H1 (cell line): ENCODE measurements around the gene PRRC2C. TPM values are rescaled to one million over a fixed set of nuclear protein-coding genes. Genes with fewer than 3 reads are reported as not detected.

Experiments used
- CTCF ChIA-PET: fragments of 300-600 bp; sonication (Branson Sonifier 250); formaldehyde crosslinking; loops from one replicate; lab custom pipeline; 2021; ENCODE audit not compliant: partially characterized antibody; lab: Charles Lee
- POLR2A ChIA-PET: fragments of 300-600 bp; sonication (Branson Sonifier 250); formaldehyde crosslinking; loops from one replicate; lab custom pipeline; 2021; ENCODE audit warnings: inconsistent platforms; ENCODE audit not compliant: partially characterized antibody; lab: Charles Lee
- DNase-seq, 2 experiments: peaks; one replicate each; pipeline versions ENCODE4 v3.0.0 to v3.0.0-alpha.2; 2010 to 2022; ENCODE audit warnings: low spot score in 2 of 2, low read depth in 1 of 2, mixed read lengths in 1 of 2
- FAIRE-seq: peaks from 2 replicates; lab custom pipeline; 2011; peaks lifted over from hg19 to GRCh38; lab: Jason Lieb, UNC
- H2AFZ ChIP-seq: 2 replicates; pipeline ENCODE4 v1.8.1; 2012; ENCODE audit warnings: low read length, inconsistent platforms
- H2AK5ac ChIP-seq: 2 replicates; pipeline ENCODE4 v1.6.1; 2013; ENCODE audit warnings: low read depth, low read length
- H2BK120ac ChIP-seq: replicated peaks from 2 replicates; pipeline ENCODE3; 2013; ENCODE audit warnings: low read depth, low read length, inconsistent platforms
- H2BK12ac ChIP-seq: 2 replicates; pipeline ENCODE4 v1.6.1; 2013; ENCODE audit warnings: low read depth, low read length
- H2BK15ac ChIP-seq: 2 replicates; pipeline ENCODE4 v1.6.1; 2013; ENCODE audit warnings: low read length
- H2BK20ac ChIP-seq: 2 replicates; pipeline ENCODE4 v1.6.1; 2013; ENCODE audit warnings: low read length
- H2BK5ac ChIP-seq: 2 replicates; pipeline ENCODE4 v1.6.1; 2013; ENCODE audit warnings: low read depth, low read length
- H3K14ac ChIP-seq: 2 replicates; pipeline ENCODE4 v1.6.1; 2013; ENCODE audit warnings: inconsistent platforms; ENCODE audit not compliant: insufficient read length
- H3K18ac ChIP-seq: 2 replicates; pipeline ENCODE4 v1.6.1; 2013; ENCODE audit warnings: low read length; ENCODE audit errors: extremely low read depth
- H3K23ac ChIP-seq: 2 replicates; pipeline ENCODE4 v1.6.1; 2013; ENCODE audit warnings: inconsistent platforms; ENCODE audit not compliant: insufficient read length
- H3K23me2 ChIP-seq: 2 replicates; pipeline ENCODE4 v1.6.1; 2013; ENCODE audit warnings: low read depth, low read length
- H3K27ac ChIP-seq: 2 replicates; pipeline ENCODE4 v1.6.1; 2011; ENCODE audit warnings: low read depth, low read length, inconsistent platforms
- H3K27me3 ChIP-seq, 4 experiments: replicated peaks in 1 of 4; 1 replicate in 1 of 4; 2 replicates in 3 of 4; pipeline versions ENCODE4 v1.6.1 to v1.8.1; 2011 to 2013; ENCODE audit warnings: low read length in 3 of 4, mild to moderate bottlenecking in 3 of 4, inconsistent platforms in 2 of 4, mixed read lengths in 2 of 4, moderate library complexity in 1 of 4; ENCODE audit not compliant: control insufficient read depth in 3 of 4, insufficient read depth in 3 of 4; ENCODE audit errors: extremely low read depth in 1 of 4
- H3K36me3 ChIP-seq, 4 experiments: 2 replicates each; pipeline versions ENCODE4 v1.6.1 to v1.8.1; 2011 to 2013; ENCODE audit warnings: mild to moderate bottlenecking in 4 of 4, low read length in 3 of 4, moderate library complexity in 2 of 4, control low read depth in 1 of 4, inconsistent platforms in 1 of 4; ENCODE audit not compliant: insufficient read depth in 4 of 4, control insufficient read depth in 2 of 4
- H3K4ac ChIP-seq: replicated peaks from 2 replicates; pipeline ENCODE3; 2013; ENCODE audit warnings: low read length, low read depth, mixed read lengths, inconsistent platforms; ENCODE audit not compliant: insufficient read length
- H3K4me1 ChIP-seq, 4 experiments: replicated peaks in 1 of 4; 1 replicate in 1 of 4; 2 replicates in 3 of 4; pipeline versions ENCODE4 v1.6.1 to v1.8.1; 2011 to 2013; ENCODE audit warnings: low read length in 3 of 4, inconsistent platforms in 2 of 4, mixed read lengths in 1 of 4; ENCODE audit not compliant: insufficient read depth in 4 of 4, control insufficient read depth in 3 of 4
- H3K4me2 ChIP-seq, 2 experiments: 2 replicates each; pipeline versions ENCODE4 v1.6.1 to v1.8.1; 2011 to 2013; ENCODE audit warnings: low read depth in 2 of 2, low read length in 2 of 2, control low read depth in 1 of 2, inconsistent platforms in 1 of 2, mild to moderate bottlenecking in 1 of 2; ENCODE audit not compliant: insufficient read depth in 1 of 2
- H3K4me3 ChIP-seq, 4 experiments: fragments of 200-600, 300-600 bp in 1 of 4; sonication (generic), shearing (Covaris generic), sonication (Bioruptor Twin) in 1 of 4; 2 replicates each; pipeline versions ENCODE4 v1.5.1 to v1.8.1; 2011 to 2016; ENCODE audit warnings: low read length in 4 of 4, low read depth in 3 of 4, control low read depth in 2 of 4, inconsistent platforms in 2 of 4, mild to moderate bottlenecking in 2 of 4, mixed read lengths in 1 of 4, moderate library complexity in 1 of 4; ENCODE audit not compliant: insufficient read depth in 2 of 4; ENCODE audit errors: extremely low read depth in 1 of 4
- H3K56ac ChIP-seq: replicated peaks from 2 replicates; pipeline ENCODE3; 2013; ENCODE audit warnings: low read depth, mild to moderate bottlenecking, mixed read lengths, low read length, inconsistent platforms; ENCODE audit not compliant: insufficient read length
- H3K79me1 ChIP-seq: 2 replicates; pipeline ENCODE4 v1.6.1; 2013; ENCODE audit warnings: low read depth, low read length, control low read depth
- H3K79me2 ChIP-seq, 2 experiments: 2 replicates each; pipeline versions ENCODE4 v1.6.1 to v1.8.1; 2012 to 2013; ENCODE audit warnings: low read length in 2 of 2, mild to moderate bottlenecking in 2 of 2, inconsistent platforms in 1 of 2; ENCODE audit not compliant: insufficient read depth in 2 of 2, control insufficient read depth in 1 of 2
- H3K9ac ChIP-seq, 4 experiments: replicated peaks in 1 of 4; 1 replicate in 1 of 4; 2 replicates in 3 of 4; pipeline versions ENCODE4 v1.6.1 to v1.8.1; 2011 to 2013; ENCODE audit warnings: low read depth in 3 of 4, low read length in 3 of 4, control low read depth in 2 of 4, mild to moderate bottlenecking in 2 of 4, moderate library complexity in 2 of 4, inconsistent platforms in 1 of 4; ENCODE audit errors: extremely low read depth in 1 of 4
- H3K9me3 ChIP-seq, 2 experiments: 2 replicates each; pipeline versions ENCODE4 v1.6.1 to v1.8.1; 2012 to 2013; ENCODE audit warnings: mild to moderate bottlenecking in 2 of 2, moderate library complexity in 2 of 2, control low read depth in 1 of 2, inconsistent platforms in 1 of 2, low read depth in 1 of 2, low read length in 1 of 2, mixed read lengths in 1 of 2; ENCODE audit not compliant: insufficient read depth in 2 of 2
- H4K20me1 ChIP-seq, 2 experiments: replicated peaks in 1 of 2; 2 replicates each; pipeline versions ENCODE3 to v1.8.1; 2011 to 2013; ENCODE audit warnings: inconsistent platforms in 2 of 2, low read length in 2 of 2, mild to moderate bottlenecking in 1 of 2; ENCODE audit not compliant: insufficient read depth in 2 of 2, control insufficient read depth in 1 of 2
- H4K5ac ChIP-seq: 2 replicates; pipeline ENCODE4 v1.6.1; 2013; ENCODE audit warnings: low read length, low read depth, mixed read lengths, inconsistent platforms; ENCODE audit not compliant: insufficient read length
- H4K8ac ChIP-seq: 2 replicates; pipeline ENCODE4 v1.8.0; 2013; ENCODE audit warnings: mild to moderate bottlenecking, moderate library complexity, low read length, inconsistent platforms; ENCODE audit not compliant: insufficient read depth; ENCODE audit errors: extremely low read depth
- H4K91ac ChIP-seq: replicated peaks from 2 replicates; pipeline ENCODE3; 2013; ENCODE audit warnings: low read length, mixed read lengths, inconsistent platforms; ENCODE audit not compliant: insufficient read length
- ATF3 ChIP-seq: IDR thresholded peaks from 2 replicates; pipeline ENCODE4 v1.6.1; 2011; ENCODE audit warnings: low read depth, mild to moderate bottlenecking, low read length; ENCODE audit not compliant: insufficient read depth
- MAX ChIP-seq: IDR thresholded peaks from 2 replicates; pipeline ENCODE4 v1.6.1; 2012; ENCODE audit warnings: inconsistent platforms
- NANOG ChIP-seq: IDR thresholded peaks from 2 replicates; pipeline ENCODE4 v1.6.1; 2011; ENCODE audit warnings: low read length, low read depth, mild to moderate bottlenecking, inconsistent platforms; ENCODE audit not compliant: insufficient read depth, poor library complexity, severe bottlenecking
- POLR2A ChIP-seq, 2 experiments: IDR thresholded peaks; 1 replicate in 1 of 2; 2 replicates in 1 of 2; pipeline ENCODE4 v1.6.1; 2011; ENCODE audit warnings: low read depth in 2 of 2, low read length in 2 of 2, mild to moderate bottlenecking in 2 of 2; ENCODE audit errors: control extremely low read depth in 1 of 2
- POLR2AphosphoS5 ChIP-seq: IDR thresholded peaks from 2 replicates; pipeline ENCODE4 v1.6.1; 2011; ENCODE audit warnings: low read depth, low read length
- RBBP5 ChIP-seq: IDR thresholded peaks from 2 replicates; pipeline ENCODE4 v1.7.1; 2012; ENCODE audit warnings: low read depth, mild to moderate bottlenecking, inconsistent platforms, low read length, moderate library complexity, borderline replicate concordance
- RFX5 ChIP-seq: IDR thresholded peaks from 2 replicates; pipeline ENCODE4 v1.6.1; 2011; ENCODE audit warnings: low read depth, low read length, improper control_type of control experiment, borderline replicate concordance
- SRF ChIP-seq: IDR thresholded peaks from 2 replicates; pipeline ENCODE4 v1.6.1; 2011; ENCODE audit warnings: mild to moderate bottlenecking, low read depth, low read length, moderate library complexity
- SUZ12 ChIP-seq: fragments of 200-600 bp; sonication (generic); IDR thresholded peaks from 2 replicates; pipeline ENCODE4 v1.6.1; 2012; ENCODE audit warnings: mild to moderate bottlenecking, inconsistent platforms, low read length, moderate library complexity, mixed read lengths
- TCF12 ChIP-seq: IDR thresholded peaks from 2 replicates; pipeline ENCODE4 v1.6.1; 2011; ENCODE audit warnings: low read depth, mild to moderate bottlenecking, low read length
- TEAD4 ChIP-seq: IDR thresholded peaks from 2 replicates; pipeline ENCODE4 v1.6.1; 2012; ENCODE audit warnings: low read depth, low read length, inconsistent platforms, mixed read lengths
- YY1 ChIP-seq: IDR thresholded peaks from 2 replicates; pipeline ENCODE4 v1.6.1; 2011; ENCODE audit warnings: low read depth, mild to moderate bottlenecking, low read length
- WGBS, 2 experiments: shearing (Covaris generic) in 1 of 2; methylation state at CpG; one replicate each; pipeline versions ENCODE4 v1.1.6 to v1.1.7; 2013 to 2015; ENCODE audit warnings: low lambda C conversion rate in 2 of 2, mixed read lengths in 2 of 2, inconsistent platforms in 1 of 2, low coverage in 1 of 2, missing lambda C conversion rate in 1 of 2; ENCODE audit not compliant: insufficient replicate concordance in 2 of 2, insufficient coverage in 1 of 2, insufficient read length in 1 of 2; ENCODE audit errors: extremely low coverage in 1 of 2, missing lambda C conversion rate in 1 of 2; 5-methylcytosine and 5-hydroxymethylcytosine counted together
- polyA plus RNA-seq, 7 experiments: library from polyadenylated mRNA; depleted of rRNA in 3 of 7; stranded (reverse) in 5 of 7; unstranded in 2 of 7; fragments of >200 nt in 5 of 7; fragments of 200-250 nt in 2 of 7; gene quantifications; 1 replicate in 5 of 7; 2 replicates in 1 of 7; 4 replicates in 1 of 7; pipeline versions ENCODE4 v1.2.1 to v1.2.3, GENCODE V29; 2011 to 2013; ENCODE audit warnings: missing spikeins in 2 of 7, mixed read lengths in 2 of 7
- total RNA-seq: library from RNA; stranded (reverse); fragmentation: NEBNext Ultra II Directional; extraction: Animal tissue kit (Norgen Biotek cat#: 25700); gene quantifications from 2 replicates; pipeline ENCODE4 v1.2.1, GENCODE V29; 2021
- TF ChIP-seq, protein P1 (sequence below): IDR thresholded peaks from 2 replicates; pipeline ENCODE4 v1.6.1; 2012; ENCODE audit warnings: inconsistent platforms

The PRRC2C gene
- total and polyA plus RNA-seq, 2 of the 8 experiments (the other 6 are each of a cell fraction or from before 2014, with no cell fraction given): 125 to 264 TPM

DNA sequence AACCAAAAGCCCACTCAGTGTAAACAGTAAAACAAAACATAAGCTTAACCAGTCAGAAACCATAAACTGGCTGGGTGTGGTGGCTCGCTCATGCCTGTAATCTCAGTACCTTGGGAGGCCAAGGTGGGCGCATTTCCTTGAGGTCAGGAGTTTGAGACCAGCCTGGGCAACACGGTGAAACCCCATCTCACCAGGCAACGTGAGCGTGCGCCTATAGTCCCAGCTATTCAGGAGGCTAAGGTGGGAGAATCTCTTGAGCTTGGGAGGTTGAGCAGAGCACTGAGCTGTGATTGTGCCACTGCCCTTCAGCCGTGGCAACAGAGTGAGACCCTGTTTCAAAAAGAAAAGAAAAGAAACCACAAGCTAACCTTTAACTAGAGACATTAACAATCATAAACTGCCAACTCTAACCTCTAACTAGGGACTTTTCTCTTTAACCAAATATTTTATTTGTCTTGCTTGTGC, 13.1 kb upstream of the PRRC2C start:
- H3K36me3 ChIP-seq: no peaks in the 10 kb centered on the region
- H2BK15ac ChIP-seq: no peak overlapping the region
- H2AFZ ChIP-seq: no peak overlapping the region
- H2AK5ac ChIP-seq: no peak overlapping the region
- no peak overlapping the region for H3K14ac ChIP-seq
- no peak overlapping the region for H3K9ac ChIP-seq
- no peak overlapping the region for H3K4ac ChIP-seq
- no peak overlapping the region for H2BK12ac ChIP-seq
- no peak overlapping the region for H3K4me3 ChIP-seq
- no peak overlapping the region for H2BK20ac ChIP-seq
- no peak overlapping the region for H4K5ac ChIP-seq
- no peak overlapping the region for H3K4me2 ChIP-seq
- H3K27ac ChIP-seq: no peak overlapping the region
- H3K18ac ChIP-seq: no peak overlapping the region
- no peak overlapping the region for H2BK120ac ChIP-seq
- H4K20me1 ChIP-seq: no peaks in the 10 kb centered on the region
- WGBS, 2 experiments: 88% methylated on average over 7 of the region's 7 CpGs; no CpG with 5 or more reads in 1 of the 2 experiments
- DNase-seq (no peak), FAIRE-seq (no peak)
- CTCF ChIA-PET: interaction anchor here (0.6 to 1.0 kb wide), 2 partner anchors 8 to 29 kb away, joined by 3 read pairs; no protein-coding TSS in a partner anchor
- no peaks in the 10 kb centered on the region for H3K27me3 ChIP-seq
- no peak overlapping the region for H3K23ac ChIP-seq
- H3K9me3 ChIP-seq: no peaks in the 10 kb centered on the region
- no peaks in the 10 kb centered on the region for H3K4me1 ChIP-seq
- POLR2A ChIA-PET: interaction anchor here (1.3 to 1.6 kb wide), 2 partner anchors 9 to 13 kb away, joined by 4 to 6 read pairs; partner anchors contain the start of gene PRRC2C
- H3K56ac ChIP-seq: no peak overlapping the region
- no peaks in the 10 kb centered on the region for H3K79me1 ChIP-seq
- H2BK5ac ChIP-seq: no peak overlapping the region
- no peak overlapping the region for H4K91ac ChIP-seq
- no peaks in the 10 kb centered on the region; the same call in 1 of the 2 replicates for H3K23me2 ChIP-seq
- no peak overlapping the region for H4K8ac ChIP-seq
- no peaks in the 10 kb centered on the region for H3K79me2 ChIP-seq
- TF ChIP-seq YY1 (no peak), SRF (no peak), SUZ12 (no peak), POLR2AphosphoS5 (no peak), ATF3 (no peak), TEAD4 (no peak), RFX5 (no peak), POLR2A (IDR thresholded peaks at IDR 0.05; ENCODE audit: control extremely low read depth in 1 of 2, low read depth in 2 of 2, low read length in 2 of 2) (no peak), NANOG (no peak), TCF12 (no peak), MAX (no peak), RBBP5 (no peak)
- TF ChIP-seq, protein P1, sequence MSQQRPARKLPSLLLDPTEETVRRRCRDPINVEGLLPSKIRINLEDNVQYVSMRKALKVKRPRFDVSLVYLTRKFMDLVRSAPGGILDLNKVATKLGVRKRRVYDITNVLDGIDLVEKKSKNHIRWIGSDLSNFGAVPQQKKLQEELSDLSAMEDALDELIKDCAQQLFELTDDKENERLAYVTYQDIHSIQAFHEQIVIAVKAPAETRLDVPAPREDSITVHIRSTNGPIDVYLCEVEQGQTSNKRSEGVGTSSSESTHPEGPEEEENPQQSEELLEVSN: no peak
